Keratinocyte (primary cell): ENCODE results near the gene UBE3A.

Experiments used
- EZH2 ChIP-seq: IDR thresholded peaks from one replicate; pipeline ENCODE4 v1.6.1; 2012; ENCODE audit warnings: inconsistent platforms, mild to moderate bottlenecking, low read length, moderate library complexity
- TF ChIP-seq, protein P1 (sequence below), 3 experiments: IDR thresholded peaks in 1 of 3; conservative IDR thresholded peaks in 1 of 3; optimal IDR thresholded peaks in 1 of 3; 2 replicates in 2 of 3; 3 replicates in 1 of 3; pipeline versions ENCODE3 to v1.5.1; 2011; ENCODE audit warnings: low read length in 3 of 3, mild to moderate bottlenecking in 3 of 3, moderate library complexity in 2 of 3, control low read depth in 1 of 3, inconsistent platforms in 1 of 3; ENCODE audit not compliant: insufficient read depth in 2 of 3; ENCODE audit errors: extremely low read depth in 1 of 3

DNA sequence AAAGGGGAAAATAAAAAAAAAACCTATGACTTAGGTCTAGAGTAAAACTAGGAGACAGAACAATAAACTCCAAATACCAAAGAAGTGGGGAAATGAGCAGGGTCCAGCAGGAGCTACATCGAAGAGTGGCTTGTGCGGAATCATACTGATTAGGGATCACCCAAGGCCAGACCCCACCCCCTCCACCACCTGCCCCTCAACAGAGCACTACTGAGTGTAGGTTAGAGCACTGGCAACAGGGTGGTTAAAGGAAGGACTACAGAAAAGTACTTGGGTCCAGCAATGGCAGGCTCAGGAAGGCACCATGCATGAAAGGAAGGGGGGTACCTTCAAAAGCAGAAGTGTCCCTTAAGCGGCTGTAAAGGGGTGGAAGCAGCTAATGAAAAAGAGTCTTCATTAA, 96.2 kb downstream of the UBE3A start:
- no peak for TF ChIP-seq EZH2
- TF ChIP-seq, protein P1, sequence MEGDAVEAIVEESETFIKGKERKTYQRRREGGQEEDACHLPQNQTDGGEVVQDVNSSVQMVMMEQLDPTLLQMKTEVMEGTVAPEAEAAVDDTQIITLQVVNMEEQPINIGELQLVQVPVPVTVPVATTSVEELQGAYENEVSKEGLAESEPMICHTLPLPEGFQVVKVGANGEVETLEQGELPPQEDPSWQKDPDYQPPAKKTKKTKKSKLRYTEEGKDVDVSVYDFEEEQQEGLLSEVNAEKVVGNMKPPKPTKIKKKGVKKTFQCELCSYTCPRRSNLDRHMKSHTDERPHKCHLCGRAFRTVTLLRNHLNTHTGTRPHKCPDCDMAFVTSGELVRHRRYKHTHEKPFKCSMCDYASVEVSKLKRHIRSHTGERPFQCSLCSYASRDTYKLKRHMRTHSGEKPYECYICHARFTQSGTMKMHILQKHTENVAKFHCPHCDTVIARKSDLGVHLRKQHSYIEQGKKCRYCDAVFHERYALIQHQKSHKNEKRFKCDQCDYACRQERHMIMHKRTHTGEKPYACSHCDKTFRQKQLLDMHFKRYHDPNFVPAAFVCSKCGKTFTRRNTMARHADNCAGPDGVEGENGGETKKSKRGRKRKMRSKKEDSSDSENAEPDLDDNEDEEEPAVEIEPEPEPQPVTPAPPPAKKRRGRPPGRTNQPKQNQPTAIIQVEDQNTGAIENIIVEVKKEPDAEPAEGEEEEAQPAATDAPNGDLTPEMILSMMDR (optimal IDR thresholded peaks at IDR 0.05 in 1 of 3, IDR thresholded peaks at IDR 0.05 in 1 of 3, conservative IDR thresholded peaks at IDR 0.05 in 1 of 3; ENCODE audit: extremely low read depth in 1 of 3, insufficient read depth in 2 of 3, low read length in 3 of 3) = no peak
